GM12892 (cell line): ENCODE data around the gene KDM2B.

Experiments used
- POLR2A ChIP-seq: IDR thresholded peaks from 2 replicates; pipeline ENCODE4 v1.6.1; 2011; ENCODE audit warnings: low read depth, low read length, control low read depth
- POLR2AphosphoS5 ChIP-seq: IDR thresholded peaks from 2 replicates; pipeline ENCODE4 v1.6.1; 2011; ENCODE audit warnings: low read depth, low read length, control low read depth
- TAF1 ChIP-seq: IDR thresholded peaks from 2 replicates; pipeline ENCODE4 v1.6.1; 2011; ENCODE audit warnings: low read depth, mild to moderate bottlenecking, control low read depth, low read length, borderline replicate concordance

DNA sequence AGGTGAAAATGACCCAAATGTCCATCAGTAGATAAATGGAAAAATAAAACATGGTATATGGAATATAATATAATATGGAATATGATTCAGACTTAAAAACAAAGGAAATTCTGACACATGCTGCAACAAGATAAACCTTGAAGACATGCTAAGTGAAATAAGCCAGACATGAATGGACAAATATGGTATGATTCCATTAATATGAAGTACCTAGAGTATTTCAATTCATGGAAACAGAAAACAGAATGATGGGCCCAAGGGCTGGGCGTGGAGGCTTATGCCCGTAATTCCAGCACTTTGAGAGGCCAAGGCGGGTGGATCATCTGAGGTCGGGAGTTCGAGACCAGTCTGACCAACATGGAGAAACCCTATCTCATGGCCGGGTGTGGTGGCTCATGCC lies 22.8 kb upstream of the KDM2B start:
- TF ChIP-seq POLR2A (no peak), TAF1 (no peak), POLR2AphosphoS5 (no peak)
